CD4-positive, alpha-beta T cell treated with Interferon alpha-2 for 1 hour (primary cell): ENCODE results near the gene PDE3B.
"Not testable (repeated sequence)": the region's sequence is repeated elsewhere in the genome, so short reads cannot be mapped to it uniquely, and the experiment has no call there.

Experiments
- DNase-seq, 2 donors: peaks; one replicate each; pipeline ENCODE4 v3.0.0-alpha.2; 2020 to 2022

The PDE3B gene

GRCh38 chr11:14750911-14751310 lies 107.3 kb downstream of the PDE3B start:
- DNase-seq: no peak

DNA sequence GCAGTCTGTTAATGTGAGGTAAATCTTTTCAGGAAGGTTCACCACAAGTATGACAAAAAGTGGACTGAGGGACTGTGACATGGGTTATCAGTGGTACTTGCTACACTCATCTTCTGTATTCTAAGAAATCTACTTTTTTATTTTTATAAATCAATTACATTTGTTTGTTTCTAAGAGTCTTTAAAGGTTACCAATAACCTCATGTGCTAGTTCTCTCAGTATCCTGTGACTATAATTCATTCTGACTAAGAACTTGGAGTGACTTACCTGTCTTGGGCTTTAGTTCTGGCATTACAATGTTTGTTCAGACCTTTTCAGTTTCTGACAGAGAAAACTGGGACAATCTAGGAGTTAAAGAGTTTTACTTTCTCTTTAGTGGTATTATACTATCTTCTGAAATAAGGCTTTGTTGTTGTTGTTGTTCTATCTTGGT lies 108.4 kb downstream of the PDE3B start:
- DNase-seq: no peak

- DNase-seq: no peak
These were observed 111.5 kb downstream of the PDE3B start for GRCh38 chr11:14755140-14755539.

DNA sequence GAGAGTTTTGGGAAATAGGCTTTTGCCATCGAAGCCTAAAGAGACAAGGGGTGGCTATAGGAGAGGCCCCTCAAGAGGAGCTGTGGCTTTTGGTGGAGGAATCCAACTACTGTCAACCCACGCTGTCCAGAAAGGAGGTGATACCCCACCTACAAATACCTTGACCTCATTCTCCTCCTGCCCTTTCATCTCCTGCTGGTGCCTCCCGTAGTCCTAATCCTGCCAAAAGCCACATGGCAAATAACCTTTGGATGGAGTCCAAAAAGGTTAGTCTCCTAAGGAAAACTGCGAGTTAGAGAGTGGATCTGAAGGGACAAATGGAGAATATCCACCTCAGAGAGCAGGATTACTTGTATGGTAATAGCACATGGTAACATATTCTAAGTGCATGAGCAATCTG lies 112.7 kb downstream of the PDE3B start:
- DNase-seq: no peak

GRCh38 chr11:14759300-14760012 lies 115.9 kb downstream of the PDE3B start:
- not testable (repeated sequence) for DNase-seq

DNA sequence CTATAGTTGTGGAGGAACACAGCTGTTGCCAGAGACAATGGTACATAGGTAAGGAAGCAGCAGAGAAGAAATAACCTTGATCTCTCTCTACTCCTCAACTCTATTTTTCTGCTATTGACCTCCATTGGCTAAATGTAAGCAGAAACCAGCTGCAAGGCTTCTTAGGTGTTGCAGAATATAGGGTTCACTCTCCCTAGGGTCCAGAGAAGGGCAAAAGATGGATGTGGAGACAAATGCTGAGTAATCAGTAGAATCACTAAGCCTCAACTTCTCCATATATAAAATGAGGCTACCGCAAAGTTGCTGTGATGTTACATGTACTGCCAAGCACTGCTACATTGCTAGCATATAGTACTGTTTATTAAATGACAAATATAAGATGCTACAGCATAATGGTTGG lies 120.6 kb downstream of the PDE3B start:
- no peak for DNase-seq

DNA sequence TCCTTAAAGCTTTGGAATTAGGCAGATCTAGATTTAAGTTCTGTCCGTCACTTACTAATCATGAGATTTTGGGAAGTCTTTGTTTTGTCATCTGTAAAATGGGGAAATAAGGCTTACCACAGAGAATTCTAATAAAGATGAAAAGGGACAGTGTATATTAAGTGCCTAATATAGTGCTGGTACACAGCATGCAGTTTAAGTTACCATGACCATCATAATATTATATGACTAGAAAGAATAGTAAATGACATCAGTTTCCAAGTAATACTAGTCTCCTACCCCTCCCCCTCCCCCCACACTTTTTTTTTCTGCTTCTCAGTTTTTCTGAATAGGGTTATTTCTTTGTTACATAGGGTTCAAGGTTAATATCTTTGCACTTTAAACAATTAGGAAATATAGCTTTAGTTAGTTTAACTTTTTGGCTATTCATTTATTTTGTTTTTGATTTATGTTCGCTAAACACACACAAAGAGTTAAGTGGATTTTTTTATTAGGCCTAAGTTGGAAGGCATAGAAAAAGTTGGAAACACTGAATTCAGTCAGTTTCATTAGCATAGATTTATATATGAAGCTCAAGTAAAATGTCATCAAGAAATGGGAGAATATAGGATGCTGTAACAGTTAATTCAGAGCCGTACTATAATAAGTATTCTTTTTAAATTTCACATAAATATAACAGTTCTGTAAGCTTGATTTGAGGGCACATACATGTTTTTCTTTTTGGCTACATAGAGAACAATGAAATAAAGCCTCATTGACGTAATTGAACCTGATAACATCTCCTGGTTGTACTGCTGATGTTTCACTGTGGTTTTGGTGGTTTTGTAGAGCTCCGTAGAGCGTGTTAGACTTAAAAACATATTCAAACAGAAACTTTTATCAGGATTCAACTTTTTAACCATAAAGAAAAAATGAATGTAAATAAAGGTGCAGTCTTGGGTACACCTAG lies 121.2 kb downstream of the PDE3B start:
- DNase-seq: peak; percentile 70 to 88

DNA sequence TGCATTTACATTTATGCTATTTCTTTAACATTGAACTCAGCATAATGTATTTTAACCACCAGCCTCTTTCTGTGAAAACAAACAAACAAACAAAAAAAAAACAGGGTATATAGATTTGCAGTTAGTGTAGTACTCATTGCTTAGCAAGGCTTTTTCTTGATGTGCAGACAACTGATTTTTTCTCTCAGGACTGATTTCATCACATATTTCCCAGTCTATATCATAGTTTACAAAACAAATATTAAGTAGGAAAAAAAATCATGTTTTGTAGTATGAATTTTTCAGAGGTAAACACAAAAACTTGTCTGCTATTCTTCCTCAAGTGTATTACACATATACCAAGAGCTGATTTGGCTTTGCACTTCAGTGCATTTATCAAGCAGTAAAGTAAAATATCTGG lies 123.0 kb downstream of the PDE3B start:
- DNase-seq: no peak

GRCh38 chr11:14768526-14769188 lies 125.1 kb downstream of the PDE3B start:
- DNase-seq: peak in 1 of 2 donors; percentile 53

DNA sequence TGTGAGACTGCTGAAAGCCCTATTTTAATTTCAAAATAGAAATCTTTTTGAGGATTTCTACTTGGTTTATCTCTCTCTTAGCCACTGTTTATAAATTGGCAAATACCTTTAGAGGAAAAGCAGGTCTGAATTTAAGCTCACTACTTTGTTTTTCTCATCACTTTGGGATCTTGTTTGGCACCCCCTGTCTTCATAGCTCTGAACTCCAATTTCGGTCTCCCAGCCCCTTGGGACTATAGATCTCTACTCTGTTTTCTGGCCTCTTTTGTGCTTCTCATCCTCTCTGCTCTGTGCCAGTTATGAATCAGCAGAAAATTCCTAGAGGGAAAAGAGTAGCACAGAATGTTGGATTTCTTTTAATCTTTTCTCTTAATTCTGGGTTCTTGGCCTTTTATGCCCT lies 130.2 kb downstream of the PDE3B start:
- peak in 1 of 2 donors; percentile 35 for DNase-seq

GRCh38 chr11:14774721-14775120 lies 131.1 kb downstream of the PDE3B start:
- DNase-seq: no peak

- no peak for DNase-seq
These were observed 132.3 kb downstream of the PDE3B start for GRCh38 chr11:14775897-14776296.

DNA sequence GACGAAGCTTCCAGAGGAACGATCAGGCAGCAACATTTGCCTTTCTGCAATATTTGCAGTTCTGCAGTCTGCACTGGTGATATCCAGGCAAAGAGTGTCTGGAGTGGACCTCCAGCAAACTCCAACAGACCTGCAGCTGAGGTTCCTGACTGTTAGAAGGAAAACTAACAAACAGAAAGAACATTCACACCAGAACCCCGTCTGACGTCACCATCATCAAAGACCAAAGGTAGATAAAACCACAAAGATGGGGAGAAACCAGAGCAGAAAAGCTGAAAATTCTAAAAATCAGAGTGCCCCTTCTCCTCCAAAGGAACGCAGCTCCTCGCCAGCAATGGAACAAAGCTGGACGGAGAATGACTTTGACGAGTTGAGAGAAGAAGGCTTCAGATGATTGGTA lies 134.9 kb downstream of the PDE3B start:
- not testable (repeated sequence) for DNase-seq

DNA sequence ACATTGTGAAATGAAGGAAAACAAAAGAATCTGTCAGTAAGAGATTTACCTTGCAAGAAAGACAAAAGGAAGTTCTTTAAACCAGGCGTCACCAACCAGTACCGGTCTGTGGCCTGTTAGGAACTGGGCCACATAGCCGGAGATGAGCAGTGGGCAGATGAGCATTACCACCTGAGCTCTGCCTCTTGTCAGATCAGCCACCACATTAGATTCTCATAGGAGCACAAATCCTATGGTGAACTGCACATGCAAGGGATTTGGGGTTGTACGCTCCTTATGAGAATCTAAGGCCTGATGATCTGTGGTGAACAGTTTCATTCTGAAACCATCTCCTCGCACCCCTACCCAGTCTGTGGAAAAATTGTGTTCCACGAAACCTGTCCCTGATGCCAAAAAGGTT lies 140.2 kb downstream of the PDE3B start:
- no peak for DNase-seq

- DNase-seq: no peak
These were observed 140.6 kb downstream of the PDE3B start for GRCh38 chr11:14784230-14784629.

GRCh38 chr11:14789879-14790484 lies 146.4 kb downstream of the PDE3B start:
- DNase-seq: peak in 1 of 2 donors; percentile 44

- DNase-seq: no peak
These were observed 149.9 kb downstream of the PDE3B start for GRCh38 chr11:14793546-14793945.

DNA sequence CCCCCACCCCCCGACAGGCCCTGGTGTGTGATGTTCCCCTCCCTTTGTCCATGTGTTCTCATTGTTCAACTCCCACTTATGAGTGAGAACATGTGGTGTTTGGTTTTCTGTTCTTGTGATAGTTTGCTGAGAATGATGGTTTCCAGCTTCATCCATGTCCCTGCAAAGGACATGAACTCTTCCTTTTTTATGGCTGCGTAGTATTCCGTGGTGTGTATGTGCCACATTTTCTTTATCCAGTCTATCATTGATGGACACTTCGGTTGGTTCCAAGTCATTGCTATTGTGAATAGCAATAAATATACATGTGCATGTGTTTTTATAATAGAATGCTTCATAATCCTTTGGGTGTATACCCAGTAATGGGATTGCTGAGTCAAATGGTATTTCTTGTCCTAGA lies 152.4 kb downstream of the PDE3B start:
- DNase-seq: not testable (repeated sequence)

- DNase-seq: no peak
These were observed 160.2 kb downstream of the PDE3B start for GRCh38 chr11:14803846-14804245.

- no peak for DNase-seq
These were observed 165.9 kb downstream of the PDE3B start for GRCh38 chr11:14809466-14809865.

DNA sequence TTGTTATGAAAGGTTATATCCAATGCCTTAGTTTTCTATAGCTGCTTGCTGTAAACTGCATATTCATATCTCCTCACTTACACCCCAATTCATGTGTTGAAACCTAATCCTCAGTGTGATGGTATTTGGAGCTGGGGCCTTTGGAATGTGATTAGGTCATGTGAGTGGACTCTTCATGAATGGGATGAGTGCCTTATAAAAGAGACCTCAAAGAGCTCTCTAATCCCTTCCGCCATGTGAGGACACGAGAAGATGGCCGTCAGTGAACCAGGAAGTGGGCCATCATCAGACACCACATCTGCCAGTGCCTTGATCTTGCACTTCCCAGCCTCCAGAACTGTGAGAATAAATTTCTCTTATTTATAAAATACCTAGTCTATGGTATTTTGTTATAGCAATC lies 169.2 kb downstream of the PDE3B start:
- DNase-seq: no peak

- DNase-seq: no peak
These were observed 169.9 kb downstream of the PDE3B start for GRCh38 chr11:14813516-14813915.

DNA sequence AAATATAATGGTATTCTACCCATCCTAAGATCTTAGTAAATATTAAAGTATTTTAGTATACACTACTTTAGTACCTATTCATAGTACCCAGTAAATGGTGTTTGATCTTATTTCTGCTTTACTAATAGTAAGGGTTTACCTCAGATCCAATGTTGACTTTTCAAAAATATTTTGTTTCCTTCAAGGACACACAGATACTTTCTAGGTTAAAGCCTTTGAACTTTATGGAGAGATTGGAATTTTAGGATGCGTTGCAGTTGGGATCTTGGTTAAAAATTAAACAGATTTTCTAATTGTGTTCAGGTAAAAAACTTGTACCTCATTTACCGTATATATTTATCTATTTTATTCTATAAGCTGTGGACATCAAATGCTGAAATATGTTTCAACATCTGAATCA lies 175.2 kb downstream of the PDE3B start:
- DNase-seq: no peak
